ENCODE measurements around the gene AUTS2. TPM values are rescaled to one million over a fixed set of nuclear protein-coding genes. Genes with fewer than 3 reads are reported as not detected.

The AUTS2 gene
- total and polyA plus RNA-seq, 4 experiments from 2014 or later: 3.4 to 35.2 (median 25.5) TPM

DNA sequence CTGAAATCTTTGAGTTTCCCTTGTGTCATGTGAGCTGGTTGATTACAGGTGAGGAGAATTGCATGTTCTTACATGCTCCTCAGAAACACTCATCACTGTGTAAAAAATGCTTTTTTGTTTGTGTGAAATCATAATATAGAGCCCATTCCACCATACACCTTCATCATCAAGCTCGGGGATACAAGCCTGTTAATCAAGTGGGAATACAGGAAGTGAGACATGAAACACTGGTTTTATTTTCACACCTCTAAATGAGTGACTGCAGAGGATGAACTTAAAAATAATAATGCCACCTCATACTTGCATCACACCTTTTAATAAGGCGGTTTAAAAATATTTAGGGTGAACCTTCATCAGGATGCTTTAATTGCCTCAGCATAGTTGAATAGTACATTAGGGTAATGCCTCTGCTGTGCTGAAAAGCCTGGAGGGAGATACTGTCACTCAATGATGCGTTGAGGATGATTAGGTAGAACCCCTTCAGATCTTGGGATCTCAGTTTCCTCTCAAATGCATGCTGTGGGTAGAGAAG lies 164.6 kb downstream of the AUTS2 start:
- no peaks in the 10 kb centered on the region for H3K27me3 ChIP-seq (ENCODE audit: insufficient read depth, low read length)

DNA sequence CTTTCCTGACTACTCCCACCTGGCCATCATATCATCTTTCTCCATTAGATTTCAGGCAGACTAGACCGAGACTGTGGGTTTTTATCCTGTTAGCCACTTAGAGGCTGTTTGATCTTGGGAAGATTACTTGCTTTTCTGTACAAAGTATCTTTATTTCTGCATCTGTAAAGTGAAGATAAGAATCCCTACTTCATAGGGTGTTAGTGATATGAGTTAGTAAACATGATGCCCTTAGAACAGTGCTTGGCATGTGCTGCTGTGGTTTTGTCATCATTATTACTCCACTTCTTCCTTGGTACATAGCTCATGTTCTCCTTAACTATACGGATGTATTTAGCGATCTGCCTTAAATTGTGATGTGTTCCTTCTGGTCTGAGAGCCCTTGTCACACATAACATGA lies 165.2 kb downstream of the AUTS2 start:
- no peaks in the 10 kb centered on the region for H3K9me3 ChIP-seq (ENCODE audit: control insufficient read depth in 1 of 2, low read length in 2 of 2)
- H3K4me3 ChIP-seq (ENCODE audit: low read length in 2 of 2): no peak overlapping the region
- CTCF ChIA-PET (ENCODE audit: partially characterized antibody): no interaction called here
- H3K36me3 Mint-ChIP-seq: no peaks in the 10 kb centered on the region
- no peak overlapping the region for H3K4me3 Mint-ChIP-seq
- no peaks in the 10 kb centered on the region for H3K4me1 Mint-ChIP-seq
- peaks cover 0 to 2% of the 10 kb centered on the region in 2 donors for H3K27me3 Mint-ChIP-seq
- no peaks in the 10 kb centered on the region for H3K27me3 ChIP-seq (ENCODE audit: insufficient read depth, low read length)
- POLR2A ChIA-PET (ENCODE audit: partially characterized antibody): no interaction called here
- intact Hi-C loops (cut with micrococcal nuclease): no loop called here
- H3K9me3 Mint-ChIP-seq: peaks cover 0 to 4% (median under 1%) of the 10 kb centered on the region in 8 donors
- H3K4me1 ChIP-seq (ENCODE audit: insufficient read depth, low read length): no peaks in the 10 kb centered on the region
- no peak for DNase-seq
- no peak overlapping the region for H3K27ac ChIP-seq (ENCODE audit: low read depth, low read length)
- no peaks in the 10 kb centered on the region for H3K36me3 ChIP-seq (ENCODE audit: insufficient read depth, low read length)
- no peak overlapping the region for H3K27ac Mint-ChIP-seq

More for the DNA sequence above, 164.6 kb downstream of the AUTS2 start:
- Mint-ChIP-seq H3K9me3 (peaks cover 0 to 4% (median 0%) of the 10 kb centered on the region in 8 donors), H3K4me1 (no peaks in the 10 kb centered on the region), H3K27me3 (peaks cover 0 to 2% of the 10 kb centered on the region in 2 donors), H3K36me3 (no peaks in the 10 kb centered on the region), H3K27ac (no peak overlapping the region), H3K4me3 (no peak overlapping the region)
- no peak for DNase-seq
- Histone ChIP-seq H3K27ac (ENCODE audit: low read depth, low read length) (no peak overlapping the region), H3K4me1 (ENCODE audit: insufficient read depth, low read length) (no peaks in the 10 kb centered on the region), H3K4me3 (ENCODE audit: low read length in 2 of 2) (no peak overlapping the region), H3K36me3 (ENCODE audit: insufficient read depth, low read length) (no peaks in the 10 kb centered on the region), H3K9me3 (ENCODE audit: control insufficient read depth in 1 of 2, low read length in 2 of 2) (no peaks in the 10 kb centered on the region)
- POLR2A ChIA-PET (ENCODE audit: partially characterized antibody): no interaction called here
- intact Hi-C loops (cut with micrococcal nuclease): no loop called here
- CTCF ChIA-PET (ENCODE audit: partially characterized antibody): no interaction called here

DNA sequence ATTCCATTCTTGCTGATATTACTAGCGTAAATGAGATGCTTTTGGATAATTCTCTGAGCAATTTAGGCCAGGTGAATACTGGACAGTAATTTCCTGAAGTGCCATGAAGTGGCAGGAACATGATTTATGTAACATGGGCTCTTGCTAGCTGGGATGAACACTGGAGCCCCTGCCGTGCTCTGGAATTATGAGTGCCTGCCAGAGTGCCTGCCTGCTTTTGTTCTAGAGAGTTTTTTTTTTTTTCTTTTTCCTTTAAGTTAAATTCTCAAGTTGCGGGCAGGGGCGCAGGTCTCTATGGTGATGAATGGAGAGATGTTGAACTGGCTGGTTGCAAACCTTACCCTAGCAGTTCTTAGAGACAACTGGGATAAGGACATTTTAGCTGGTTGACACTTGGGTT lies 165.9 kb downstream of the AUTS2 start:
- Mint-ChIP-seq H3K27ac (no peak overlapping the region), H3K27me3 (peaks cover 0 to 2% of the 10 kb centered on the region in 2 donors), H3K36me3 (no peaks in the 10 kb centered on the region), H3K4me1 (no peaks in the 10 kb centered on the region), H3K9me3 (peaks cover 0 to 4% (median 1%) of the 10 kb centered on the region in 8 donors), H3K4me3 (no peak overlapping the region)
- ChIA-PET CTCF (ENCODE audit: partially characterized antibody) (no interaction called here), POLR2A (ENCODE audit: partially characterized antibody) (no interaction called here)
- no peaks in the 10 kb centered on the region for H3K9me3 ChIP-seq (ENCODE audit: control insufficient read depth in 1 of 2, low read length in 2 of 2)
- H3K4me3 ChIP-seq (ENCODE audit: low read length in 2 of 2): no peak overlapping the region
- intact Hi-C loops (cut with micrococcal nuclease): no loop called here
- no peak overlapping the region for H3K27ac ChIP-seq (ENCODE audit: low read depth, low read length)
- H3K27me3 ChIP-seq (ENCODE audit: insufficient read depth, low read length): no peaks in the 10 kb centered on the region
- H3K36me3 ChIP-seq (ENCODE audit: insufficient read depth, low read length): no peaks in the 10 kb centered on the region
- no peak for DNase-seq
- H3K4me1 ChIP-seq (ENCODE audit: insufficient read depth, low read length): no peaks in the 10 kb centered on the region

DNA sequence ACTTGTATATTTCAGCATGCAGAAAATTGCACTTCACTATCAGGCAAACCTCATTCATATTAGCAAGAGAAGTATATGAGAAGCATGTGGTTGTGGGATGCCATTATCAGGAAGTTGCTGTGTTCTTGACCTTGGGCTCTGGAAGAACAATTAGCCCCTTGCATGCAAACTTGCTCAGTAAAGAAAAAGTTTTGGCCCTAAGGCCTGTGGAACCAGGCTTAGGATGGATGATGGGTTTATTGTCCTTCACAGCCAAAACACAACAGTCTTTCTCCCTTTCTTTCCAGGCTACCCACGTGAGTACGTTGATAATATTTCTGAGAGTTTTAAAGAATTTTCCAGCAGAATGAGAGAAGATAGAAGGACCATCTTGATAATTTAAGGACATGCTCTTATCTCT lies 166.4 kb downstream of the AUTS2 start:
- Mint-ChIP-seq H3K9me3 (peaks cover 0 to 4% (median 1%) of the 10 kb centered on the region in 8 donors), H3K27ac (no peak overlapping the region), H3K4me1 (no peaks in the 10 kb centered on the region), H3K36me3 (no peaks in the 10 kb centered on the region), H3K27me3 (peaks cover 0 to 2% of the 10 kb centered on the region in 2 donors), H3K4me3 (no peak overlapping the region)
- POLR2A ChIA-PET (ENCODE audit: partially characterized antibody): no interaction called here
- H3K36me3 ChIP-seq (ENCODE audit: insufficient read depth, low read length): no peaks in the 10 kb centered on the region
- no peak for DNase-seq
- no peaks in the 10 kb centered on the region for H3K27me3 ChIP-seq (ENCODE audit: insufficient read depth, low read length)
- H3K4me1 ChIP-seq (ENCODE audit: insufficient read depth, low read length): no peaks in the 10 kb centered on the region
- H3K27ac ChIP-seq (ENCODE audit: low read depth, low read length): no peak overlapping the region
- no peaks in the 10 kb centered on the region for H3K9me3 ChIP-seq (ENCODE audit: control insufficient read depth in 1 of 2, low read length in 2 of 2)
- intact Hi-C loops (cut with micrococcal nuclease): no loop called here
- H3K4me3 ChIP-seq (ENCODE audit: low read length in 2 of 2): no peak overlapping the region
- CTCF ChIA-PET (ENCODE audit: partially characterized antibody): no interaction called here

DNA sequence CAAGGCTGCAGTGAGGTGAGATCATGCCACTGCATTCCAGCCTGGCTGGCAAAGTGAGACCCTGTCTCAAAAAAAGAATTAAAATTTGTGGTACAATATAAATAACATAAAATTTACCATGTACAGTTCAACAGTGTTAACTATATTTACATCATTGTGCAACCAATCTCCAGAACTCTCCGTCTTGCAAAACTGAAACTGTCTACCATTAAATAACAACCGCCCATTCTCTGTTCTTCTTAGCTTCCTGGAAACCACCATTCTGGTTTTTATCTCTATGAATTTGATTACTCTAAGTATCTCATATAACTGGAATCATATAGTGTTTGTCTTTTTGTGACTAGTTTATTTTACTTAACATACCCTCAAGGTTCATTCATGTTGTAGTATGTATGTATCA lies 167.6 kb downstream of the AUTS2 start:
- H3K27me3 Mint-ChIP-seq: peaks cover 0 to 2% of the 10 kb centered on the region in 2 donors

DNA sequence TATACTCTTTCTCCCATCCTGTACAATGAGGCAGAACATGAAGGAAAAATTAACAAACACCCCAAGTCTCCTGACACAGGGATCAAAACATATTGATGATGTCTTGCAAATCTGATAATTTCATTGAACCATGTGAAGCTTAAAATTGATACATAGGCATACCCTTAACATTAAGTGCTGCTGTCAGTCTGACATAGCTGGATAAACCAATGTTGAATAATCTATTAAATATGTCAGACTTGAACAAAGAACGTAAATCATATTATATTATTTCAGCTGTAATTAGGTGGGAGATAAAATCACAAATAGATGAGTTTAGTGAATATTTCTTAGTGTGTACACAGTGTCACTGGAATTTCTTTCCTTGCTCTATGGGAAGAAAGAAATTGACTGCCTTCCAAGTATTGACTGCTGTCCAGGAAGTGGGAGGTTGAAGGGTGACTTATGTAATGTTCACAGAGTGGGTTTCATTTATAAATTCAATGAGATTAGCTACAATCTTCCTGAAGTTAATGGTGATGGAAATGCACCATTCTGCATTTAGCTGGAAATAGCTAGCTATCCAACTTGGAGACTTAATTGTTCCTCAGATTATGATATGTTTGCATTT lies 170.8 kb downstream of the AUTS2 start:
- CTCF ChIA-PET (ENCODE audit: partially characterized antibody): interaction anchor here (1.1 kb wide), 1 partner anchor 10 kb away, joined by 3 read pairs; no protein-coding TSS in a partner anchor
- H3K4me3 ChIP-seq (ENCODE audit: low read length in 2 of 2): no peak overlapping the region
- intact Hi-C loops (cut with micrococcal nuclease): no loop called here

More for the DNA sequence above, 167.6 kb downstream of the AUTS2 start:
- no peaks in the 10 kb centered on the region for H3K36me3 Mint-ChIP-seq
- intact Hi-C loops (cut with micrococcal nuclease): no loop called here
- no peak overlapping the region for H3K27ac Mint-ChIP-seq
- H3K4me3 Mint-ChIP-seq: no peak overlapping the region
- no peaks in the 10 kb centered on the region for H3K4me1 ChIP-seq (ENCODE audit: insufficient read depth, low read length)
- H3K36me3 ChIP-seq (ENCODE audit: insufficient read depth, low read length): no peaks in the 10 kb centered on the region
- no peaks in the 10 kb centered on the region for H3K27me3 ChIP-seq (ENCODE audit: insufficient read depth, low read length)
- peaks cover 0 to 4% (median 1%) of the 10 kb centered on the region in 8 donors for H3K9me3 Mint-ChIP-seq
- ChIA-PET POLR2A (ENCODE audit: partially characterized antibody) (no interaction called here), CTCF (ENCODE audit: partially characterized antibody) (no interaction called here)
- DNase-seq: no peak
- no peak overlapping the region for H3K27ac ChIP-seq (ENCODE audit: low read depth, low read length)
- no peaks in the 10 kb centered on the region for H3K4me1 Mint-ChIP-seq
- H3K4me3 ChIP-seq (ENCODE audit: low read length in 2 of 2): no peak overlapping the region
- H3K9me3 ChIP-seq (ENCODE audit: control insufficient read depth in 1 of 2, low read length in 2 of 2): no peaks in the 10 kb centered on the region

DNA sequence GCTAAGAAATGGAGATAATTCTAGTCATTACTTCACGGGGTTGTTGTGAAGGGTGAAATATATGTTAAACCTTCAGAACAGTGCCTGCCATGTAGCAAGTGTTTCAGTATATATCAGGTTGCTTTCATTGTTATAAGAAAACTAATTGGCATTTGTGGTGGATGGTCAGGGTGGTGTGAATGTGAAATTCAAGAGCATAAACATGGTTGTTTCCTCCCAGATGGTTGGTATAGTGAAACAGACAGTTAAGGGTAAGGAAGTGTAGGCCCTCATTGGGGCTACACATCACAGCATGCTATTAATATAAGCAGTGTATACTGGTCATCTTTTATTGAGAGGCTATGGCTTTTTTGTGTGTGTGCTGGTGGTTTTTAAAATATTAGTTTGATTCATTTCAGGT lies 171.6 kb downstream of the AUTS2 start:
- Histone ChIP-seq H3K4me3 (ENCODE audit: low read length in 2 of 2) (no peak overlapping the region), H3K4me1 (ENCODE audit: insufficient read depth, low read length) (no peaks in the 10 kb centered on the region), H3K27me3 (ENCODE audit: insufficient read depth, low read length) (no peaks in the 10 kb centered on the region), H3K27ac (ENCODE audit: low read depth, low read length) (no peak overlapping the region), H3K36me3 (ENCODE audit: insufficient read depth, low read length) (no peaks in the 10 kb centered on the region), H3K9me3 (ENCODE audit: control insufficient read depth in 1 of 2, low read length in 2 of 2) (no peaks in the 10 kb centered on the region)
- Mint-ChIP-seq H3K27ac (no peak overlapping the region), H3K27me3 (peaks cover 0 to 2% of the 10 kb centered on the region in 2 donors), H3K4me1 (no peaks in the 10 kb centered on the region), H3K36me3 (no peaks in the 10 kb centered on the region), H3K9me3 (peaks cover 0 to 4% (median 1%) of the 10 kb centered on the region in 8 donors), H3K4me3 (no peak overlapping the region)
- intact Hi-C loops (cut with micrococcal nuclease): no loop called here
- DNase-seq: no peak
- CTCF ChIA-PET (ENCODE audit: partially characterized antibody): no interaction called here
- POLR2A ChIA-PET (ENCODE audit: partially characterized antibody): no interaction called here

More for the DNA sequence above, 170.8 kb downstream of the AUTS2 start:
- Histone ChIP-seq H3K4me1 (ENCODE audit: insufficient read depth, low read length) (no peaks in the 10 kb centered on the region), H3K36me3 (ENCODE audit: insufficient read depth, low read length) (no peaks in the 10 kb centered on the region), H3K9me3 (ENCODE audit: control insufficient read depth in 1 of 2, low read length in 2 of 2) (no peaks in the 10 kb centered on the region), H3K27me3 (ENCODE audit: insufficient read depth, low read length) (no peaks in the 10 kb centered on the region), H3K27ac (ENCODE audit: low read depth, low read length) (no peak overlapping the region)
- no peak overlapping the region for H3K4me3 Mint-ChIP-seq
- no peak for DNase-seq
- peaks cover 0 to 4% (median 1%) of the 10 kb centered on the region in 8 donors for H3K9me3 Mint-ChIP-seq
- no peaks in the 10 kb centered on the region for H3K4me1 Mint-ChIP-seq
- no peak overlapping the region for H3K27ac Mint-ChIP-seq
- POLR2A ChIA-PET (ENCODE audit: partially characterized antibody): no interaction called here
- no peaks in the 10 kb centered on the region for H3K36me3 Mint-ChIP-seq
- peaks cover 0 to 2% of the 10 kb centered on the region in 2 donors for H3K27me3 Mint-ChIP-seq

All from CD4-positive, alpha-beta memory T cell (primary cell).